ENCODE results near the gene SUSD4.

GRCh38 chr1:223231011-223231572 is 132.9 kb downstream of the SUSD4 start:
- TF ChIP-seq TEAD4 (IDR thresholded peaks at IDR 0.05) (no peak), USF1 (IDR thresholded peaks at IDR 0.05) (no peak), EGR1 (IDR thresholded peaks at IDR 0.05) (no peak), YY1 (IDR thresholded peaks at IDR 0.05; ENCODE audit: low read depth) (no peak), EP300 (IDR thresholded peaks at IDR 0.05; ENCODE audit: borderline replicate concordance) (no peak), FOXM1 (IDR thresholded peaks at IDR 0.05; ENCODE audit: borderline replicate concordance, low read depth) (no peak), CEBPB (IDR thresholded peaks at IDR 0.05) (no peak), NFIC (IDR thresholded peaks at IDR 0.05) (no peak), REST (IDR thresholded peaks at IDR 0.05; ENCODE audit: low read depth) (no peak), TAF1 (IDR thresholded peaks at IDR 0.05; ENCODE audit: low read depth) (no peak), RAD21 (IDR thresholded peaks at IDR 0.05; ENCODE audit: low read depth) (no peak)

Measured in Ishikawa (cell line).